GM19324 (cell line): ENCODE results near the gene ANKHD1.

Experiments used
- ATAC-seq: cut with Tn5 transposase; IDR thresholded peaks from one replicate; pipeline ENCODE4 v1.9.1; 2021; ENCODE audit warnings: mild to moderate bottlenecking, moderate library complexity; ENCODE audit not compliant: unreplicated experiment, low FRiP score

The ANKHD1 gene

GRCh38 chr5:140367256-140368013 is 34.2 kb upstream of the ANKHD1 start:
- ATAC-seq = no peak

GRCh38 chr5:140371356-140372151 is 30.1 kb upstream of the ANKHD1 start:
- ATAC-seq = no peak

- no peak for ATAC-seq
These were observed 28.6 kb upstream of the ANKHD1 start for GRCh38 chr5:140372971-140373487.

DNA sequence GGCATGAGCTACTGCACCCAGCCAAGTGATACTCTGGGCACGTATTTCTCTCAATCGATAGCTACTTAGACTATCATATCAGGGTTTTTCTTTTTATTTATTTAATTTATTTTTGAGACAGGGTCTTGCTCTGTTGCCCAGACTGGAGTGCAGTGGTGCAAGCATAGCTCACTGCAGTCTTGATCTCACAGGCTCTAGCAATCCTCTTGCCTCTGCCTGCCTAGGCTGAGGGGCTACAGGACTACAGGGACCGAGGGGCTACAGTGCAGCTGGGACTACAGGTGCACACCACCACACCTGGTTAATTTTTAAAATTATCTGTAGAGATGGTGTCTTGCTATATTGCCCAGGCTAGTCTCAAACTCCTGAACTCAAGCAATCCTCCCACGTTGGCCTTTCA is 20.3 kb upstream of the ANKHD1 start:
- no peak for ATAC-seq

DNA sequence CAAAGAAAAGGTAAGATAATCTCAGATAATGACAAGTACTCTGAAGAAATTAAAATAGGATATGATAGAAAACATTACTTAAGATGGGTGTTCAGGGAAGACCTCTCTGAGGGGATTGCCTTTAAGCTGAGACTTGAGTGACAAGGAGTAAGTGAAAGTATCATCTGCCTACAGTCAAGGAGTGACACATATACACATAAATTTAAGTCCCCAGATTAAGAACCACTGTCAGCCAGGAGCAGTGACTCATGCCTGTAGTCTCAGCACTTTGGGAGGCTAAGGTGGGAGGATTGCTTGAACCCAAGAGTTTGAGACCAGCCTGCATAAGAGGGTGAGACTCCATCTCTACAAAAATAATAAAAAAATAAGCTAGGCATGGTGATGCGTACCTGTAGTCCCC is 19.7 kb upstream of the ANKHD1 start:
- no peak for ATAC-seq

DNA sequence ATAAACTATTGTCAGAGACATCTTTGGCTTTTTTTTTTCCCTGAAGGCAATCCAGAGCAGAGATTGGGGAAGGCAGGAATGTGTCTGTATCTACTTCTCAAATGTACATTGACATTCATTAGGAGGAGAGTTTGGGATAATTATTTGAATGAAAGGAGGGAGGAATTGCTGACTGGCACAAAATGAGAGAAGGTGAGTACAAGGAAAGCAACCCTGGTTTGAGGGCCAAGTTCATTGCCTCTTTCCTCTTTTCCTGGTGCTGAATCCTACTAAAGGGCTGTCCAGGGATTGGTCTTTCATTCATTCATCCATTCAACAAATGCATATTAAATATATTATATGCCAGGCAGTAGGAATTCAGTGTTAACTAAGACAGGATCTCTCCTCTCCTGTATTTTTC is 18.8 kb upstream of the ANKHD1 start:
- ATAC-seq = no peak

GRCh38 chr5:140383300-140383699 is 18.3 kb upstream of the ANKHD1 start:
- ATAC-seq = no peak

DNA sequence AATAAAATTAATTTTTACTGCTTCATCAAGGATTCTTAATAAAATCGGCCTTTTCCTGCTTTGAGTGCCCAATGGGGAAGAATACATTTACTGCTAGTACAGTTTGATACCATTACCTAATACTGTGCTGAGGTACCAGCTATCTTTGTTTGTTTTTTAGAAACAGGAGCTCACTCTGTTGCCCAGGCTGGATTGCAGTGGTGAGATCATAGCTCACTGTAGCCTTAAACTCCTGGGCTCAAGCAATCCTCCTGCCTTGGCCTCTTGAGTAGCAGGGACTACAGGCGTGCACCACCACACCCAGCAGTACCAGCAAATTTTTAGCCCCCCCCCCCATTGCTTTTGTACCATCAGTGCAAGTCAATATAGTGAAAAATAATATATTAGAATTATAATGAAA is 13.6 kb upstream of the ANKHD1 start:
- ATAC-seq = no peak

- ATAC-seq = no peak
These were observed 10.3 kb upstream of the ANKHD1 start for GRCh38 chr5:140391312-140391711.

- no peak for ATAC-seq
These were observed 9.9 kb upstream of the ANKHD1 start for GRCh38 chr5:140391732-140392131.

DNA sequence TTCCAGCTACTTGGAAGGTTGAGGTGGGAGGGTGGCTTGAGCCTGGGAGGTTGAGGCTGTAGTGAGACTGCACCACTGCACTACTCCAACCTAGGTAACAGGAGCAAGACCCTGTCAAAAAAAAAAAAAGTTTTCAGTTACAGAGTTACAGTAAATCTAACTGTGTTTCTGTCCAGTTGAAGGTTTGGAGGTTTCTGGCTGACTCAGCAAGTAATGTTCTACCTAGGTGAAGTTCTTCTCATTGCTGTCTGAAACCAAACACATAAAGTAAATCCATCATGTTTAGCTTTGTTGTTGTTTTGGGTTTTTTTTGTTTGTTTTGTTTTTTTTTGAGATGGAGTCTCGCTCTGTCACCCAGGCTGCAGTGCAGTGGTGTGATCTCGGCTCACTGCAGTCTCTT is 7.9 kb upstream of the ANKHD1 start:
- ATAC-seq = no peak

- ATAC-seq = no peak
These were observed 3.2 kb upstream of the ANKHD1 start for GRCh38 chr5:140398379-140398811.

GRCh38 chr5:140399979-140400729 is 1.5 kb upstream of the ANKHD1 start:
- no peak for ATAC-seq

DNA sequence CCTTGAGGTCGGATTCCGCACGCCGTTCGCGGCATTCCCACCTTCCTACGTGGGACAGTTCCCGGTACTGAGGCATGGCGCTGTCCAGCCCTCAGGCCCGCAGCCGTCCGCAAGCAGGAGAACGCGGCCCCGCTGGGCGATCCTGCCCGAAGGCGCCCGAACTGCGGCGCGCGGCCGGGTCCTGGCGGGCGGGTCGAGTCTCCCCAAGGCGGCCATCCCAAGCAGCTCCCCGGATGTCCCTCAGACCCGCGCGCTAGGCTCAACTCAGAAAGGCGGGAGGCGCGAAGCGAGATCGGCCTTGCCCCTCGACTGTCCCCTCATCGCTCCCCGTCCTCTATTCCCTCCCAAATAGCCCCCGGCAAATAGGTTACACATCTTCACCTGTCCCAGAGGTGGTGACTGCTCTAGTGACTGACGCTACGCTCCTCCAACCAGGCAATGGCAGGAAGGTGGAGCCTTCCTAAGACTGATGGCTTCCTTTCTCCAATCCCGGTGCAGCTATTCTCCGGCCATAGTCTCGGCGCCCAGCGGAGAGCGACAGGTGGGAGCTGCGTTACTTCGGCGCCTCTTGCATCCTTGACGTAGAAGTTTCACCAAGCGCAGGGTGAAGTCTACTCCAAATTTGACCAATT is 787 bp upstream of the ANKHD1 start:
- ATAC-seq = peak; percentile 77

GRCh38 chr5:140402258-140403074 is 833 bp downstream of the ANKHD1 start:
- ATAC-seq = no peak

- no peak for ATAC-seq
These were observed 2.0 kb downstream of the ANKHD1 start for GRCh38 chr5:140403613-140404012.

DNA sequence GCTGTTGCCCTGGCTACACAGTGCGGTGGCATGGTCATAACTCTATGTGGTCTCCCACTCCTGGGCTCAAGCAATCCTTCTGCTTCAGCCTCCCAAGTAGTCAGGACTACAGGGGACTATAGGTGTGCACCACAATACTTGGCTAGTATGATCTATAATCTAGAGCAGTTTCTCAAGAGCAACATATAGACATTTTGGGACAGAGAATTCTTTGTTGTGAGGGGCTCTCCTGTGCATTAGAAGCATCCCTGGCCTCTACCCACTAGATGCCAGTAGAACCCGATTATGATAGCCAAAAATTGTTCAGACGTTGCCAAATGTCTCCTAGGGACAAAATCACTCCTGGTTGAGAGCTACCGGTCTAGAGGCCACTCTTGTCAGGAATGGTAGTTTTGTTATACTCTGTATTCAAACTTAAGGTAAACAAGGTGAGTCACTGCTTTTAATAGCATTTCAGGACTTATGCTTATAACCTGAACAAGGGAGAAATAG is 7.2 kb downstream of the ANKHD1 start:
- ATAC-seq = no peak

GRCh38 chr5:140413230-140413629 is 11.6 kb downstream of the ANKHD1 start:
- no peak for ATAC-seq

GRCh38 chr5:140417235-140417634 is 15.6 kb downstream of the ANKHD1 start:
- no peak for ATAC-seq
